Measurements from ENCODE around the gene ATG13. TPM values are rescaled to one million over a fixed set of nuclear protein-coding genes. Genes with fewer than 3 reads are reported as not detected.
A peak's percentile ranks its signal among the peaks of the same experiment; 100 is the strongest.
"Not testable (repeated sequence)": the region's sequence is repeated elsewhere in the genome, so short reads cannot be mapped to it uniquely, and the experiment has no call there.

ATG13 gene
- 42.1 TPM for total RNA-seq
- long read RNA-seq, full-length matches to known transcripts, result 11 of 56 reads
- long read RNA-seq, partial matches to known transcripts, result 2 of 56 reads
- long read RNA-seq, other reads (novel, unspliced or antisense), result 43 of 56 reads

DNA sequence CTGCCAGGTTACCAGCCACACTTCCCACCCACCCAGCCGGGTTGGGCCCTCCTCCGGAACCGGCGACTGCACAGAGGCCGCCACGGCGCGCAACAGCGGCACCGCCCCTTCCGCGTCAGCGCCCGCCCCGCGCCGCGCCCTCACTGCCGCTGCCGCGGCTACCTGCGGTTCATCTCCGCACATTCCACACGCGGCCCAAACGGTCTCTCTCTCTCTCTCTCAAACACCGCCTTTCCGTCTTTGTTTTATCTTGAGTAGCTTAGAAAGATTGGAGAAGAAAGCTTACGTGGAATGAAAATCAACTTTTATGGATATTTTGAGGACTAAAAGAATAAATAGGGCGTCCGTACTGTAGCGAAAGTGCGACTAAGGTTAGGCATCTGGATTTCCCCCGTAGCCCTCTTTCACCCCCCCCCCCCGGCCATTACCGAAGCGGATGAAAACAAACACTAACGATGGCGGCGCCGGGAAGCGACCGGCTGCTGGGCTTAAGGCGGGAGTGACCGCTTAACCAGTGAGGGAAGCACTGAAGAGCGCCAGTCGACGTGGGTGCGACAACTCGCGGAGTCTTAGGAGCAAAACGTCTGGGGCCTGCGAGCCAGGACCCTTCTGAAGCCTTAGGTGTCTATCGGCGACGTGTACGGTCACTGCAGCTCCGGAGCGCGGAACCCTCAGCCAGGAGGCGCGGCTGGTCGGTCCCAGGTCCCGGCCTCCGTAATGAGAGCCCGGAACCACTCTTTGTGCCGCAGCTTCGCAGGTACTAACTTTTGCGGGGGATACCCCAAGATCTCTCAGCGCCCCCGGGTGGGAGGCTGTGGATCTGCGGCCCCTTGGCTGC is at the start of gene ATG13, which contains the start of gene HARBI1:
Gene ATG13, plus strand, starts transcription at position 420 of the 838 bp plus-strand sequence. CDS start 26,739 bp downstream, outside the sequence.
Gene HARBI1, minus strand, starts transcription at position 94 of the 838 bp plus-strand sequence. CDS start 990 bp downstream, outside the sequence.
- Histone ChIP-seq H3K27ac (replicated peaks) (peak within 1 kb of the TSS; percentile 93), H3K27me3 (ENCODE audit: low read depth) (no peaks in the 10 kb centered on the region), H3K9me3 (replicated peaks) (no peaks in the 10 kb centered on the region), H3K4me1 (peaks cover 69% of the 10 kb centered on the region), H3K4me3 (peak within 1 kb of the TSS; percentile 97), H3K36me3 (peaks cover 23% of the 10 kb centered on the region)
- TF ChIP-seq, protein P1, sequence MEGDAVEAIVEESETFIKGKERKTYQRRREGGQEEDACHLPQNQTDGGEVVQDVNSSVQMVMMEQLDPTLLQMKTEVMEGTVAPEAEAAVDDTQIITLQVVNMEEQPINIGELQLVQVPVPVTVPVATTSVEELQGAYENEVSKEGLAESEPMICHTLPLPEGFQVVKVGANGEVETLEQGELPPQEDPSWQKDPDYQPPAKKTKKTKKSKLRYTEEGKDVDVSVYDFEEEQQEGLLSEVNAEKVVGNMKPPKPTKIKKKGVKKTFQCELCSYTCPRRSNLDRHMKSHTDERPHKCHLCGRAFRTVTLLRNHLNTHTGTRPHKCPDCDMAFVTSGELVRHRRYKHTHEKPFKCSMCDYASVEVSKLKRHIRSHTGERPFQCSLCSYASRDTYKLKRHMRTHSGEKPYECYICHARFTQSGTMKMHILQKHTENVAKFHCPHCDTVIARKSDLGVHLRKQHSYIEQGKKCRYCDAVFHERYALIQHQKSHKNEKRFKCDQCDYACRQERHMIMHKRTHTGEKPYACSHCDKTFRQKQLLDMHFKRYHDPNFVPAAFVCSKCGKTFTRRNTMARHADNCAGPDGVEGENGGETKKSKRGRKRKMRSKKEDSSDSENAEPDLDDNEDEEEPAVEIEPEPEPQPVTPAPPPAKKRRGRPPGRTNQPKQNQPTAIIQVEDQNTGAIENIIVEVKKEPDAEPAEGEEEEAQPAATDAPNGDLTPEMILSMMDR (IDR thresholded peaks at IDR 0.05; ENCODE audit: borderline replicate concordance), result peak; percentile 88
- peak; percentile 90 for DNase-seq
- intact Hi-C loops (cut with micrococcal nuclease), result no loop called here

DNA sequence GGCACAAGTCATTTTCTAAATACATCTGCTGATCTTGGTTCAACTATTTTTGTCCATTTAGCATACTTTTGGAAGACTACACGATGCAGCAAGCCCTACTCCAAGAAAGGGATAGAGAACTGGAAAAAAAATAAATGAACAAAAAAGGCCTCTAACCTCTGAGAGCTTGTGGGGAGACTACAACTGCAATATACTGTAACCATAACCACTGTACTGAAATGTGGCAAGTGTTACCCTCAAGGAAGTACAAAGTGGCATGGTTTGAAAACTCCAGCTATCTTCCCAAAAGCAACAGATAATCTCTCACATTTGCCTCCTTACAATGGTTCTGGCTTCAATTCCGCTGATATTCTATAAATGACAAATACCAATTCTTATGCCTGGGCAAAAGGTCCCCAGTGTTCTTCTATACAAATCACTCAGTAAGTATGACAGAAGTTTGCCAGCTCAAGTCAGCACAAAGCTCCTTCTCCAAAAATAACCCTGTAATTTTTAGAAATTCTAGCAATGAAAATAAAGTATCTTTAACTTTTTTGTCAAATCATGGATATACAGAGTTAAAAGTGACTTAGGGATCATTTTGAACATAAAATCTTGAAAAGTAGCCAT is 46.5 kb upstream of the ATG13 start:
- Histone ChIP-seq H3K27me3 (ENCODE audit: low read depth) (no peaks in the 10 kb centered on the region), H3K36me3 (no peaks in the 10 kb centered on the region), H3K4me3 (no peak overlapping the region), H3K9me3 (replicated peaks) (peaks cover 3% of the 10 kb centered on the region), H3K27ac (replicated peaks) (no peak overlapping the region), H3K4me1 (peaks cover 32% of the 10 kb centered on the region)
- TF ChIP-seq, protein P1 (IDR thresholded peaks at IDR 0.05; ENCODE audit: borderline replicate concordance), result no peak
- DNase-seq, result no peak
- intact Hi-C loops (cut with micrococcal nuclease), result no loop called here

DNA sequence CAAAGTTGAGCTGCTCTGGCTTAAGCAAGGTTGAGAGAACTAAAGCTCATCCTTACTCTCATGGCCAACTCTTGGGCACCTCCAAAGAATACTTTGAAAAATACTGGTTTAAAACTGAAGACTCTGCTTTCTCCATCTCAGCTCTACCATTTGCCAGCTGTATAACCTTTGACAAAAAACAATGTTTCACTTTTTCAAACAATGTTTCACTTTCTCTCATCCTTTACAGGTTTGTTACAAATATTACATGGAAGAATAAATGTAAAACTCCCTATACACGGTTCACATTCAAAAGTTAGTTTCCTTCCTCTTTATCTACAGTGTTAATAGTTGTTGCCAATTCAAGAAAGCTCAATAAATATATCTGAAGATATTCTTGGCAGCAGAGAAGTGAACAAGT is 42.7 kb upstream of the ATG13 start:
- TF ChIP-seq, protein P1 (IDR thresholded peaks at IDR 0.05; ENCODE audit: borderline replicate concordance), result no peak
- DNase-seq, result no peak
- Histone ChIP-seq H3K36me3 (no peaks in the 10 kb centered on the region), H3K4me3 (no peak overlapping the region), H3K27ac (replicated peaks) (no peak overlapping the region), H3K27me3 (ENCODE audit: low read depth) (no peaks in the 10 kb centered on the region), H3K9me3 (replicated peaks) (peaks cover 3% of the 10 kb centered on the region), H3K4me1 (peaks cover 53% of the 10 kb centered on the region)
- intact Hi-C loops (cut with micrococcal nuclease), result no loop called here

DNA sequence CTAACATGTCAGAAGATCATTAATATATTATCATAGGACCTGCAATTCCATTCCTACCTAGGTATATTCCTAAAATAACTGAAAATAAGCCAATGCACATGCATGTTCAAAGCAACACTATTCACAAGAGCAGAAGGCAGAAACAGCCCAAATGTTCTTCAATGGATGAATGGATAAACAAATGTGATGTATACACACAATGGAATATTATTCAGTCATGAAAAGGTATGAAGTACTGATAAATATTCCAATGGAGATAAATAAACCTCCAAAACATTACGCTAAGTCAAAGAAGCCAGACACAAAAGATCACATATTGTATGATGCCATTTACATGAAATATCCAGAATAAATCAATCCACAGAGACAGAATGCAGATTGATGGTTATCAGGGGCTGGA is 40.3 kb upstream of the ATG13 start:
- Histone ChIP-seq H3K27ac (replicated peaks) (no peak overlapping the region), H3K27me3 (ENCODE audit: low read depth) (no peaks in the 10 kb centered on the region), H3K9me3 (replicated peaks) (peaks cover 3% of the 10 kb centered on the region), H3K4me3 (no peak overlapping the region), H3K36me3 (no peaks in the 10 kb centered on the region), H3K4me1 (peaks cover 42% of the 10 kb centered on the region)
- intact Hi-C loops (cut with micrococcal nuclease), result no loop called here
- DNase-seq, result no peak
- TF ChIP-seq, protein P1 (IDR thresholded peaks at IDR 0.05; ENCODE audit: borderline replicate concordance), result no peak

DNA sequence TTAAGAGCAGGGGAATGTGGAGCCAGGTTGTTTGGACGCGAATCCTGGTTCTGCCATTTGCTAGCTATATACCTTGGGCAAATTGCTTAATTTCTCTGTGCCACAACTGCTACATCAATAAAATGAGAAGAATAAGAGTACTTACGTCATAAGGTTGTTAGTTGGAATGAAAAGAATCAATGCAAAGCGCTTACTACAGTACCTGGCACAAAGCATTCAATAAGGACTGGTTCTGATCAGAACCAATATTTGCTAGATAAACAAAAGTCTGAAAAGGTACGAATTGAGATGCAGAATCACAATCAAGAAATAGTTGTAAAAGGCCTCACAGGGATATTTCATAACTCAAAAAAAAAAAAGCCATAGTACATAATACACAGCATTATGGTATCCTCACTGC is 34.8 kb upstream of the ATG13 start:
- TF ChIP-seq, protein P1 (IDR thresholded peaks at IDR 0.05; ENCODE audit: borderline replicate concordance), result no peak
- no peaks in the 10 kb centered on the region for H3K27me3 ChIP-seq (ENCODE audit: low read depth)
- H3K4me3 ChIP-seq, result no peak overlapping the region
- no peak overlapping the region for H3K27ac ChIP-seq (replicated peaks)
- peaks cover 3% of the 10 kb centered on the region for H3K9me3 ChIP-seq (replicated peaks)
- peaks cover 22% of the 10 kb centered on the region for H3K4me1 ChIP-seq
- intact Hi-C loops (cut with micrococcal nuclease), result no loop called here
- no peaks in the 10 kb centered on the region for H3K36me3 ChIP-seq
- no peak for DNase-seq

DNA sequence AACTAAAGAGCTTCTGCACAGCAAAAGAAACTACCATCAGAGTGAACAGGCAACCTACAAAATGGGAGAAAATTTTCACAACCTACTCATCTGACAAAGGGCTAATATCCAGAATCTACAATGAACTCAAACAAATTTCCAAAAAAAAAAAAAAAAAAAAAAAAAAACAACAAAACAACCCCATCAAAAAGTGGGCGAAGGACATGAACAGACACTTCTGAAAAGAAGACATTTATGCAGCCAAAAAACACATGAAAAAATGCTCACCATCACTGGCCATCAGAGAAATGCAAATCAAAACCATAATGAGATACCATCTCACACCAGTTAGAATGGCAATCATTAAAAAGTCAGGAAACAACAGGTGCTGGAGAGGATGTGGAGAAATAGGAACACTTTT is 33.8 kb upstream of the ATG13 start:
- H3K27ac ChIP-seq (replicated peaks); H3K27me3 ChIP-seq (ENCODE audit: low read depth); intact Hi-C loops (cut with micrococcal nuclease): not testable (repeated sequence)

More for the DNA sequence above, 33.8 kb upstream of the ATG13 start:
- H3K4me1 ChIP-seq, result peaks cover 23% of the 10 kb centered on the region
- H3K9me3 ChIP-seq (replicated peaks); H3K36me3 ChIP-seq; DNase-seq; H3K4me3 ChIP-seq: not testable (repeated sequence)
